ENCODE data around the gene UBE2N.

The UBE2N gene

DNA sequence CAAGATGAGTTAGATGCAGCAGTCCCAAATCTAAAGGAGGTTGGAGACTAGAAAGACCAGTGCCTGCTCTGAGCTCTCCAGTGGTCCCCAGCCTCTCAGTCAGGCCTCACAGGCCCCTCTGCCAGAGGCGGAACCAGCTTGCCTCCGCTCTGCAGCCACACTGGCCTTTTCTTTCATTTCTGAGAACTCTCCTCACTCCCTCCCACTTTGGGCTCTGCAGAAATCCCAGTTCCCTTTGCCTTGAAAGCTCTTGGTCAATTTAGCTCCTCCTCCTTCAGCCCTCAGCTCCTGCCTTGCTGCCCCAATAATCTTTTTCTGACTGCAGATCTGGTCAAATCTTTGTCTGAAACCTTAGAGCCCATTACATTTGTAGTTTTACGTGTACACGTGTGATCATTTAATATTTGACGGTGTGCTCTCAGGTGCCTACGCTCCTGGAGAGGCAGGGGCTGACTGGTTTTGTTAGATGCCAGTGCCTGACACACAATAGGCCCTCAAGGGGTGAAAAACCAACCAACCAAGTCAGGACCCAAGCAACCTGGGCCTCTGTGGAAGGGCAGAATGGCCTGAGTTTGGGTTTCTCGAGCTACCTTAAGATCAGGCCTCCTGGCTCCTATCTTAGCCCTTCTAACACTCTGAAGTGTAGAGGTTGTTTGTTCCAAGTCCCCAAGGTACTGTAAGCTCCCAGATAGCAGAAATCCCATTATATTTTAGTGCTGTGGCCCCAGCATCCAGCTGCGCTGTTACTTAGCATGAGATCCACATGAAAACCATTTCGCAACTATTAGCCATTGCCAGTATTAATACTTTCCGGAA is 65.1 kb downstream of the UBE2N start:
- H3K27ac Mint-ChIP-seq = peak overlapping the region; percentile 95
- no peaks in the 10 kb centered on the region for H3K9me3 Mint-ChIP-seq
- H3K36me3 Mint-ChIP-seq (ENCODE audit: low read depth) = peaks cover 25% of the 10 kb centered on the region
- peak overlapping the region; percentile 91 for H3K4me3 Mint-ChIP-seq
- H3K27me3 Mint-ChIP-seq = no peaks in the 10 kb centered on the region
- peaks cover 50% of the 10 kb centered on the region for H3K4me1 Mint-ChIP-seq (ENCODE audit: low read depth)
- intact Hi-C loops (cut with micrococcal nuclease) = loop anchor here (5.0 kb wide), 2 partner anchors 279 to 389 kb away; no protein-coding TSS in a partner anchor

DNA sequence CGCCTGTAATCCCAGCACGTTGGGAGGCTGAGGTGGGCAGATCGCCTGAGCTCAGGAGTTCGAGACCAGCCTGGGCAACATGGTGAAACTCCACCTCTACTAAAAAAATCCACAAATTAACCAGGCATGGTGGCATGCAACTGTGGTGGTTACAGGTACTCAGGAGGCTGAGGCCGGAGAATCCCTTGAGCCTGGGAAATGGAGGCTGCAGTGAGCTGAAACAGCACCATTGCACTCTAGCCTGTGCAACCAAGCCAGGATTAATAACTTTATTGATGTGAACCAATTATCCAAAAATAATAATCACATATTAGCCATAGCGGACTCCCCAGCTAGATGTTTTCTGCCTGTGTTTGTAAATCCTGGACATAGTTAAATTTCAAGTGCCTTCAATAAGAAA is 65.8 kb downstream of the UBE2N start:
- intact Hi-C loops (cut with micrococcal nuclease) = loop anchor here (2.0 to 5.0 kb wide), 3 partner anchors 67 to 389 kb away; no protein-coding TSS in a partner anchor

DNA sequence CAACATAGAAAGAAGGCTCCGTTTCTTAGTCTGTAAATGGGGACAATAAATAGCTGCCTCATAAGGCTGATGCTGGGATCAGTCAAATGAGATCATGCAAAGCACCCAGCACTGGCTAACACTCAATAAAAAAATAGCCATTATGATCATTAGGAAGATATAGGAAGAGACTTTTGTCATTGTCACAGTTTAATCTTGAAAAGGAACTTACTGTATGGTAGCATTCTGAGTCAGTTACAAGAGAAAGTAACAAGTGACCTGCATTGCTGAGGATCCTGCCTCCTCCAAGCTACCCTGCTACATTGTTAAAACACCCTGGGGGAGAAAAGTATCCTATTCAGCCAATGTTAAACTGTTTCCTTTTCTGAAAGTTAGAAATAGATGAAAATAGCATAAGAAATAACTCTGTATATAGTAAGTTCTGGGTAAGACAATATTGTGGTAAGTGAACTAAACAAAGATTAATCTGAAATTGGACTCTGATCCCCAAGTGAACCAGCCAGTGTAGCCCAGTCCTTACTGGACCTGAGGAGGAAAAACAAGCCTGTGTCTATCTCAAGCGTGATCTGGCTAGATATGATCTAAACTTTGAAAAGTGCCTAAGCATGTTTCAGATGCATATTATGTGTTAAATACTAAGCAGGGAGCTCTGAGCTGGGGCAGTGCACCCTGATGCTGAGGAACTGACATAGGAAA is 67.6 kb downstream of the UBE2N start:
- no peak overlapping the region for H3K4me3 Mint-ChIP-seq
- H3K4me1 Mint-ChIP-seq (ENCODE audit: low read depth) = peaks cover 38% of the 10 kb centered on the region
- no peaks in the 10 kb centered on the region for H3K27me3 Mint-ChIP-seq
- peak overlapping the region; percentile 66 for H3K27ac Mint-ChIP-seq
- intact Hi-C loops (cut with micrococcal nuclease) = loop anchor here (2.0 kb wide), 1 partner anchor 69 kb away; no protein-coding TSS in a partner anchor
- H3K36me3 Mint-ChIP-seq (ENCODE audit: low read depth) = peaks cover 32% of the 10 kb centered on the region
- H3K9me3 Mint-ChIP-seq = no peaks in the 10 kb centered on the region

More for the DNA sequence above, 65.8 kb downstream of the UBE2N start:
- H3K27me3 Mint-ChIP-seq = no peaks in the 10 kb centered on the region
- peak overlapping the region; percentile 95 for H3K27ac Mint-ChIP-seq
- peaks cover 47% of the 10 kb centered on the region for H3K4me1 Mint-ChIP-seq (ENCODE audit: low read depth)
- H3K9me3 Mint-ChIP-seq = no peaks in the 10 kb centered on the region
- H3K4me3 Mint-ChIP-seq = peak overlapping the region; percentile 91
- H3K36me3 Mint-ChIP-seq (ENCODE audit: low read depth) = peaks cover 27% of the 10 kb centered on the region

DNA sequence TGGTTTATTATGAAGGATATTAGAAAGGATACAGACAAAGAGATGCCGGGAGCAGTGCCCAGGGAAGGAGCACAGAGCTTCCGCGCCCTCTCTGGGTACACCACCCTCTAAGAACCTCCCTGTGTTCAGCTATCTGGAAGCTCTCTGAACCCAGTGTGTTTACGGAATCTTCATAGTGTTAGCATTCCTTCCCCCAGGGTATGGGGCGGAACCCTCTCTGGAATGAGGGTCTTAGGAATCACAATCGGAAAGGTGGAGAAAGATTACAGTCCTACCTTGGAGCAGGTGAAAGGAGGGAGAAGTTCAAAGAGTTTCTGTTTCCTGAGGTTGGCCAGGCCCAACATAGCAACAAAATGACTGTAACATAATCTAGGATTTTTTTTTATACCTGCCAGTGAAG is 70.8 kb downstream of the UBE2N start:
- Mint-ChIP-seq H3K36me3 (ENCODE audit: low read depth) (peaks cover 13% of the 10 kb centered on the region), H3K27me3 (peaks cover 5% of the 10 kb centered on the region), H3K4me1 (ENCODE audit: low read depth) (peaks cover 48% of the 10 kb centered on the region), H3K27ac (no peak overlapping the region), H3K4me3 (no peak overlapping the region), H3K9me3 (no peaks in the 10 kb centered on the region)
- intact Hi-C loops (cut with micrococcal nuclease) = no loop called here

GRCh38 chr12:93369505-93369904 is 72.2 kb downstream of the UBE2N start:
- Mint-ChIP-seq H3K36me3 (ENCODE audit: low read depth) (peaks cover 13% of the 10 kb centered on the region), H3K27me3 (peaks cover 5% of the 10 kb centered on the region), H3K9me3 (no peaks in the 10 kb centered on the region), H3K4me1 (ENCODE audit: low read depth) (peaks cover 48% of the 10 kb centered on the region), H3K4me3 (no peak overlapping the region), H3K27ac (no peak overlapping the region)
- intact Hi-C loops (cut with micrococcal nuclease) = no loop called here

DNA sequence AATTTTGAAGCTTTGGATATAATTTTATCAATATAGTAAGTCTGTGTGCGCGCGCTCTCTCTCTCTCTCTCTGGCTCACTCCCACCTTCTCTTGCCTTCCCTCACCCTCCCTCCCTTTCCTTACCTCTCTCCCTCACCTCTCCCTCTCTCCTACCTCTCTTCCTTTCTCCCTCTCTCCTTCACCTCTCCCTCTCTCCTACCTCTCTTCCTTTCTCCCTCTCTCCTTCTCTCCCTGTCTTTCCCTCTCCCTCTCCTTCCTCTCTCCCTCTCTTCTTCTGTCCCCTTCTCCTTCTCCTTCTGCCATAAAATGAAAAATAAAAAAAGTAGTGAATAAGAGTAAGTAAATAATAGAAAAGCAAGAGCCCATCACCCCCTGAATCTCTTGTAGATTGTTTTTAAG is 73.0 kb downstream of the UBE2N start:
- Mint-ChIP-seq H3K27ac (no peak overlapping the region), H3K4me1 (ENCODE audit: low read depth) (peaks cover 48% of the 10 kb centered on the region), H3K4me3 (no peak overlapping the region), H3K9me3 (no peaks in the 10 kb centered on the region), H3K27me3 (peaks cover 5% of the 10 kb centered on the region), H3K36me3 (ENCODE audit: low read depth) (peaks cover 13% of the 10 kb centered on the region)
- intact Hi-C loops (cut with micrococcal nuclease) = no loop called here

DNA sequence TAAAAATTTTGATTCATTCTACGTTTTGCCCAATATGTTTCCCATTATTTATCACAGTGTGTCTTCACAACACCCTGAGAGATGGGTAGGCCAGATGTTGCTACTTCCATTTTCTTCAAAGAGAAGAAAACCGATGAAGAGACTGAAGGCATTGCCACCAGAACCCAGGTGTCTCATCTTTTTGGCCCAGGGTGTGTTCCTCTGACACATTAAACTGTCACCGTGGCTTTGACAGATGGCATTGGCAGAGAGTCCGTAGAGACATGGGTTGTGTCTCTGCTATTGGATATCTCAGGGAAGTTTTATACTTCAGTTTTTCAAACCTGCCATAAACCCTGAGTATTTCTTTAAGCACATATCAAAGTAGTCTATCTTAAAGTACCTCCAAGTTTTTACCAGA is 75.3 kb downstream of the UBE2N start:
- intact Hi-C loops (cut with micrococcal nuclease) = no loop called here
- Mint-ChIP-seq H3K27me3 (peaks cover 8% of the 10 kb centered on the region), H3K4me1 (ENCODE audit: low read depth) (peaks cover 55% of the 10 kb centered on the region), H3K36me3 (ENCODE audit: low read depth) (peaks cover 7% of the 10 kb centered on the region), H3K4me3 (no peak overlapping the region), H3K9me3 (no peaks in the 10 kb centered on the region), H3K27ac (no peak overlapping the region)

- intact Hi-C loops (cut with micrococcal nuclease) = no loop called here
- Mint-ChIP-seq H3K27me3 (peaks cover 8% of the 10 kb centered on the region), H3K9me3 (no peaks in the 10 kb centered on the region), H3K27ac (no peak overlapping the region), H3K4me3 (no peak overlapping the region), H3K36me3 (ENCODE audit: low read depth) (peaks cover 4% of the 10 kb centered on the region), H3K4me1 (ENCODE audit: low read depth) (peaks cover 49% of the 10 kb centered on the region)
Observed at GRCh38 chr12:93365616-93366405, 75.9 kb downstream of the UBE2N start.

GRCh38 chr12:93363841-93364297 is 77.9 kb downstream of the UBE2N start:
- H3K36me3 Mint-ChIP-seq (ENCODE audit: low read depth) = no peaks in the 10 kb centered on the region
- intact Hi-C loops (cut with micrococcal nuclease) = no loop called here
- no peak overlapping the region for H3K4me3 Mint-ChIP-seq
- no peak overlapping the region for H3K27ac Mint-ChIP-seq
- H3K27me3 Mint-ChIP-seq = peaks cover 7% of the 10 kb centered on the region
- peaks cover 41% of the 10 kb centered on the region for H3K4me1 Mint-ChIP-seq (ENCODE audit: low read depth)
- no peaks in the 10 kb centered on the region for H3K9me3 Mint-ChIP-seq

GRCh38 chr12:93361151-93361919 is 80.4 kb downstream of the UBE2N start:
- Mint-ChIP-seq H3K4me1 (ENCODE audit: low read depth) (peaks cover 31% of the 10 kb centered on the region), H3K27me3 (peaks cover 3% of the 10 kb centered on the region), H3K9me3 (no peaks in the 10 kb centered on the region), H3K27ac (no peak overlapping the region), H3K36me3 (ENCODE audit: low read depth) (no peaks in the 10 kb centered on the region), H3K4me3 (no peak overlapping the region)
- intact Hi-C loops (cut with micrococcal nuclease) = no loop called here

DNA sequence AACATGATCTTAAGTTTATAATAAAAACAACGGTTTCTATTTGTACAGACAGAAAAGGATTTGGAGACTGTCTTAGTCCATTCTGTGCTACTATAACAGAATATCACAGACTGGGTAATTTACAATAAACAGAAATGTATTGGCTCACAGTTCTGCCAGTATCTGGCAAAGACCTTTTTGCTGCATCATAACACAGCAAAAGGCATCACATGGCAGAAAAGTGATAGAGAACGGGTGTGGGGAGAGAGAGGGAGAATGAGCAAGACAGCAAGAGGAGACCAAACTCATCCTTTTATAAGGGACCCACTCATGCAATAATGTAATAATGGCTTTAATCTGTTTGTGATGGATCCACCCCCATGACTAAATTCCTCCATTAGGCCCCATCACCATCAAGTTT is 81.1 kb downstream of the UBE2N start:
- no peak overlapping the region for H3K27ac Mint-ChIP-seq
- H3K4me1 Mint-ChIP-seq (ENCODE audit: low read depth) = peaks cover 24% of the 10 kb centered on the region
- no peak overlapping the region for H3K4me3 Mint-ChIP-seq
- no peaks in the 10 kb centered on the region for H3K9me3 Mint-ChIP-seq
- intact Hi-C loops (cut with micrococcal nuclease) = no loop called here
- no peaks in the 10 kb centered on the region for H3K36me3 Mint-ChIP-seq (ENCODE audit: low read depth)
- peaks cover 3% of the 10 kb centered on the region for H3K27me3 Mint-ChIP-seq

DNA sequence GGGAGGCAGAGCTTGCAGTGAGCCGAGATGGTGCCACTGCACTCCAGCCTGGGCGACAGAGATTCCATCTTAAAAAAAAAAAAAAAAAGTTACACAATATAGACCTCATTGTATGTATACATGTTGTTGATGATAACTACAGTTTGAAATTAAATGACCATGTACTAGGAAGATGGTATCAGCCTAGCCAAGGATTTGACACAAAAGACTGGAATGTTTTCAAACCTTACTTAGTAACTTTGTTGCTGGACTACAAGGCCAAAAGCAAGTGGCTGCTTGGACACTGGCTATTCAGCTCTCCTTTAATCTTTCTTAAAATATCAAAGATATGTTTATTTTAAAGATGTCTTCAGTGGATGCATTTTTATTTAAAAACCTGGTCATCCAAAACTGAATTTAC is 82.9 kb downstream of the UBE2N start:
- intact Hi-C loops (cut with micrococcal nuclease) = no loop called here
- H3K4me3 Mint-ChIP-seq = no peak overlapping the region

GRCh38 chr12:93358058-93358457 is 83.7 kb downstream of the UBE2N start:
- Mint-ChIP-seq H3K4me3 (no peak overlapping the region), H3K36me3 (ENCODE audit: low read depth) (no peaks in the 10 kb centered on the region), H3K27me3 (peaks cover 4% of the 10 kb centered on the region), H3K9me3 (no peaks in the 10 kb centered on the region), H3K27ac (no peak overlapping the region), H3K4me1 (ENCODE audit: low read depth) (peaks cover 9% of the 10 kb centered on the region)
- intact Hi-C loops (cut with micrococcal nuclease) = no loop called here

More for the DNA sequence above, 82.9 kb downstream of the UBE2N start:
- Mint-ChIP-seq H3K9me3 (no peaks in the 10 kb centered on the region), H3K27ac (no peak overlapping the region), H3K36me3 (ENCODE audit: low read depth) (no peaks in the 10 kb centered on the region), H3K27me3 (peaks cover 3% of the 10 kb centered on the region), H3K4me1 (ENCODE audit: low read depth) (peaks cover 15% of the 10 kb centered on the region)

All from dendritic cell treated with granulocyte-macrophage colony-stimulating factor and Interleukin-4, amounts not matched to agents 40 ng/mL and 50 ng/mL, for 4 days (primary cell).